ENCODE data around the gene OMP.

- TF ChIP-seq CTCF (IDR thresholded peaks at IDR 0.05; ENCODE audit: poor library complexity, severe bottlenecking): no peak
- no peak for TF ChIP-seq TAF1 (IDR thresholded peaks at IDR 0.05; ENCODE audit: low read depth)
- no peak for TF ChIP-seq EP300 (conservative IDR thresholded peaks at IDR 0.05; ENCODE audit: poor library complexity, severe bottlenecking)
- no peak for TF ChIP-seq EZH2 (IDR thresholded peaks at IDR 0.05; ENCODE audit: borderline replicate concordance, insufficient read depth, low read length, poor library complexity, severe bottlenecking)
- TF ChIP-seq POLR2AphosphoS5 (IDR thresholded peaks at IDR 0.05): no peak
- TF ChIP-seq REST (IDR thresholded peaks at IDR 0.05; ENCODE audit: borderline replicate concordance): no peak
- no peak for TF ChIP-seq MXI1 (conservative IDR thresholded peaks at IDR 0.05; ENCODE audit: poor library complexity, severe bottlenecking)
- TF ChIP-seq SMC3 (conservative IDR thresholded peaks at IDR 0.05; ENCODE audit: poor library complexity): no peak
Measured at GRCh38 chr11:77103319-77103718, 679 bp downstream of the OMP start.
